ENCODE data around the gene THY1.

- TF ChIP-seq CTCF (IDR thresholded peaks at IDR 0.05), result no peak
- TF ChIP-seq POLR2A (IDR thresholded peaks at IDR 0.05), result no peak
Measured at GRCh38 chr11:119459293-119459976, 36.5 kb upstream of the THY1 start.

Data from prostate gland (tissue), 2 donors.